Thyroid gland (tissue), 4 donors: ENCODE data around the gene TMED7. TPM values are rescaled to one million over a fixed set of nuclear protein-coding genes. Genes with fewer than 3 reads are reported as not detected.

Experiments
- DNase-seq, 2 donors: peaks; one replicate each; pipeline ENCODE4 v3.0.0-alpha.2; 2019
- H3K27ac ChIP-seq, 3 donors: fragments of 200-600 bp; sonication (generic); 1 replicate in 2 of 3; 2 replicates in 1 of 3; pipeline ENCODE4 v1.5.1; 2016 to 2019; ENCODE audit warnings: mild to moderate bottlenecking in 1 of 3, moderate library complexity in 1 of 3
- H3K27me3 ChIP-seq: fragments of 200-600 bp; sonication (generic); one replicate; pipeline ENCODE4 v1.5.1; 2019
- H3K36me3 ChIP-seq, 2 donors: fragments of 200-600 bp; sonication (generic); one replicate each; pipeline ENCODE4 v1.5.1; 2016 to 2019
- H3K4me1 ChIP-seq, 2 donors: fragments of 200-600 bp; sonication (generic); one replicate each; pipeline ENCODE4 v1.5.1; 2017 to 2019
- H3K4me3 ChIP-seq, 3 donors: fragments of 200-600 bp; sonication (generic); replicated peaks in 1 of 3; 1 replicate in 2 of 3; 2 replicates in 1 of 3; pipeline ENCODE4 v1.5.1; 2016; ENCODE audit warnings: mild to moderate bottlenecking in 1 of 3
- H3K9me3 ChIP-seq: fragments of 200-600 bp; sonication (generic); one replicate; pipeline ENCODE4 v1.5.1; 2017
- CTCF ChIP-seq, 6 experiments: fragments of 200-600 bp in 3 of 6; fragments of 450-650 bp in 3 of 6; sonication (generic) in 3 of 6; IDR thresholded peaks; one replicate each; pipeline ENCODE4 v1.5.1; 2016 to 2019; ENCODE audit warnings: antibody characterized with exemption in 6 of 6, mild to moderate bottlenecking in 2 of 6, inconsistent platforms in 1 of 6, moderate library complexity in 1 of 6
- POLR2A ChIP-seq, 2 donors: fragments of 450-650 bp; IDR thresholded peaks; one replicate each; pipeline ENCODE4 v1.6.1; 2017; ENCODE audit warnings: antibody characterized with exemption in 2 of 2, mild to moderate bottlenecking in 2 of 2, moderate library complexity in 1 of 2
- WGBS, 2 donors: methylation state at CpG; one replicate each; pipeline ENCODE4 v1.1.5; 2017; 5-methylcytosine and 5-hydroxymethylcytosine counted together
- intact Hi-C: fragments of 100-400 bp; cut with DNase I; formaldehyde crosslinking; loops from one replicate; pipeline ENCODE4 v1.15.1; 2023
- total RNA-seq, 4 donors: library from RNA; depleted of rRNA; stranded (reverse); fragments of >200 nt; gene quantifications; one replicate each; pipeline ENCODE4 v1.2.3, GENCODE V29; 2016

The TMED7 gene
- total RNA-seq, 4 donors from 2014 or later = 137 to 198 (median 168) TPM

GRCh38 chr5:115586525-115587146, 39.2 kb downstream of the TMED7 start:
- Histone ChIP-seq H3K4me3 (no peak overlapping the region), H3K36me3 (no peaks in the 10 kb centered on the region), H3K9me3 (no peaks in the 10 kb centered on the region), H3K4me1 (no peaks in the 10 kb centered on the region), H3K27ac (no peak overlapping the region), H3K27me3 (no peaks in the 10 kb centered on the region)
- DNase-seq = no peak
- WGBS, 2 donors = 44 to 46% methylated on average over 6 of the region's 6 CpGs
- TF ChIP-seq POLR2A (IDR thresholded peaks at IDR 0.05) (no peak), CTCF (IDR thresholded peaks at IDR 0.05) (peak in 5 of 6 experiments; percentile 38 to 63 (median 50))
- intact Hi-C loops = loop anchor here (5.0 kb wide), 1 partner anchor 279 kb away; no protein-coding TSS in a partner anchor

- Histone ChIP-seq H3K27me3 (no peaks in the 10 kb centered on the region), H3K27ac (no peak overlapping the region), H3K36me3 (no peaks in the 10 kb centered on the region), H3K9me3 (no peaks in the 10 kb centered on the region), H3K4me1 (no peaks in the 10 kb centered on the region), H3K4me3 (no peak overlapping the region)
- DNase-seq = no peak
- WGBS, 2 donors = 93 to 96% methylated on average over 1 of the region's 1 CpG
- intact Hi-C loops = loop anchor here (5.0 kb wide), 1 partner anchor 278 kb away; no protein-coding TSS in a partner anchor
- TF ChIP-seq POLR2A (IDR thresholded peaks at IDR 0.05) (no peak), CTCF (IDR thresholded peaks at IDR 0.05) (no peak)
Observed at GRCh38 chr5:115585265-115585664, 40.6 kb downstream of the TMED7 start.

GRCh38 chr5:115584501-115584900, 41.3 kb downstream of the TMED7 start:
- WGBS, 2 donors = 89 to 94% methylated on average over 1 of the region's 1 CpG
- Histone ChIP-seq H3K4me3 (no peak overlapping the region), H3K36me3 (no peaks in the 10 kb centered on the region), H3K27me3 (no peaks in the 10 kb centered on the region), H3K9me3 (no peaks in the 10 kb centered on the region), H3K4me1 (no peaks in the 10 kb centered on the region), H3K27ac (no peak overlapping the region)
- intact Hi-C loops = no loop called here
- DNase-seq = no peak
- TF ChIP-seq CTCF (IDR thresholded peaks at IDR 0.05) (no peak), POLR2A (IDR thresholded peaks at IDR 0.05) (no peak)

GRCh38 chr5:115583474-115583873, 42.4 kb downstream of the TMED7 start:
- H3K4me3 ChIP-seq = no peak overlapping the region
- intact Hi-C loops = no loop called here
- H3K27ac ChIP-seq = no peak overlapping the region
- no peak for DNase-seq
- H3K9me3 ChIP-seq = no peaks in the 10 kb centered on the region
- TF ChIP-seq CTCF (IDR thresholded peaks at IDR 0.05) (no peak), POLR2A (IDR thresholded peaks at IDR 0.05) (no peak)
- no peaks in the 10 kb centered on the region for H3K36me3 ChIP-seq
- H3K27me3 ChIP-seq = no peaks in the 10 kb centered on the region
- H3K4me1 ChIP-seq = no peaks in the 10 kb centered on the region
- 80 to 84% methylated on average over 3 of the region's 3 CpGs for WGBS, 2 donors

GRCh38 chr5:115580941-115581340, 44.9 kb downstream of the TMED7 start:
- no peaks in the 10 kb centered on the region for H3K4me1 ChIP-seq
- no peak for TF ChIP-seq CTCF (IDR thresholded peaks at IDR 0.05)
- no peak for TF ChIP-seq POLR2A (IDR thresholded peaks at IDR 0.05)
- WGBS, 2 donors = 95 to 96% methylated on average over 2 of the region's 2 CpGs

More at GRCh38 chr5:115580941-115581340, 44.9 kb downstream of the TMED7 start:
- no peaks in the 10 kb centered on the region for H3K27me3 ChIP-seq
- no peak overlapping the region for H3K4me3 ChIP-seq
- intact Hi-C loops = no loop called here
- no peaks in the 10 kb centered on the region for H3K9me3 ChIP-seq
- no peaks in the 10 kb centered on the region for H3K36me3 ChIP-seq
- no peak overlapping the region for H3K27ac ChIP-seq
- DNase-seq = no peak
